HCT116 (cell line): ENCODE data around the gene ZFYVE16. TPM values are rescaled to one million over a fixed set of nuclear protein-coding genes. Genes with fewer than 3 reads are reported as not detected.

ENCODE experiments used
- ATAC-seq: fragments of 200-7000 bp; cut with Tn5 transposase; 2 replicates; pipeline ENCODE4 v1.9.1; 2020; ENCODE audit warnings: mild to moderate bottlenecking, moderate library complexity
- BruUV-seq: library from RNA; stranded (reverse); fragments of 400-500 nt; replicated peaks from 2 replicates; lab custom pipeline; 2021; lab: Mats Ljungman, UMichigan
- CTCF ChIA-PET: fragments of 300-600 bp; sonication (Branson Sonifier 250); formaldehyde crosslinking; loops from one replicate; lab custom pipeline; 2021; ENCODE audit warnings: antibody characterized with exemption; lab: Charles Lee
- POLR2A ChIA-PET: fragments of 300-600, 350-600 bp; sonication (Branson Sonifier 250); formaldehyde crosslinking; loops from one replicate; lab custom pipeline; 2021; ENCODE audit warnings: antibody characterized with exemption; lab: Charles Lee
- RAD21 ChIA-PET, 2 experiments: fragments of 300-600 bp; sonication (Branson Sonifier 250); formaldehyde crosslinking; loops; one replicate each; lab custom pipeline; 2023; ENCODE audit warnings: low total read pairs in 2 of 2; ENCODE audit not compliant: uncharacterized antibody in 2 of 2, unreplicated experiment in 2 of 2, low non-redundant PET in 1 of 2; lab: Charles Lee
- DNase-seq: peaks from one replicate; pipeline ENCODE4 v3.0.0-alpha.2; 2010; ENCODE audit warnings: low read depth, low spot score
- H2AFZ ChIP-seq: fragments of 200-600 bp; shearing (Covaris generic), sonication (generic); 2 replicates; pipeline ENCODE4 v1.6.1; 2017; ENCODE audit warnings: low read depth, mixed run types, mixed read lengths, antibody characterized with exemption, low read length; ENCODE audit not compliant: poor library complexity, severe bottlenecking
- H3K27ac ChIP-seq: 2 replicates; pipeline ENCODE4 v1.5.1; 2012; ENCODE audit warnings: low read depth, low read length
- H3K27me3 ChIP-seq: fragments of 200-600 bp; sonication (generic); 2 replicates; pipeline ENCODE4 v1.6.1; 2016; ENCODE audit warnings: mixed run types, low read length, mixed read lengths; ENCODE audit not compliant: insufficient read depth
- H3K36me3 ChIP-seq, 2 experiments: fragments of 200-500 bp in 1 of 2; fragments of 200-600 bp in 1 of 2; sonication (Bioruptor generic) in 1 of 2; sonication (generic) in 1 of 2; 2 replicates each; pipeline versions ENCODE4 v1.5.1 to v1.6.1; 2014 to 2016; ENCODE audit warnings: low read length in 2 of 2, inconsistent platforms in 1 of 2, mixed read lengths in 1 of 2, mixed run types in 1 of 2; ENCODE audit not compliant: insufficient read depth in 2 of 2, control insufficient read depth in 1 of 2
- H3K4me1 ChIP-seq, 2 experiments: fragments of 200-600 bp in 1 of 2; sonication (generic) in 1 of 2; 2 replicates each; pipeline versions ENCODE4 v1.5.1 to v1.6.1; 2012 to 2017; ENCODE audit warnings: low read length in 2 of 2, inconsistent platforms in 1 of 2, mild to moderate bottlenecking in 1 of 2, mixed read lengths in 1 of 2, mixed run types in 1 of 2, moderate library complexity in 1 of 2; ENCODE audit not compliant: insufficient read depth in 2 of 2, control insufficient read depth in 1 of 2
- H3K4me2 ChIP-seq: fragments of 200-600 bp; sonication (generic); 2 replicates; pipeline ENCODE4 v1.6.1; 2017; ENCODE audit warnings: mixed run types, low read length, mixed read lengths
- H3K4me3 ChIP-seq, 2 experiments: fragments of 200-600 bp in 1 of 2; sonication (generic) in 1 of 2; replicated peaks in 1 of 2; 2 replicates each; pipeline ENCODE4 v1.5.1; 2011 to 2016; ENCODE audit warnings: low read length in 2 of 2, control low read depth in 1 of 2, low read depth in 1 of 2, mild to moderate bottlenecking in 1 of 2, mixed read lengths in 1 of 2, mixed run types in 1 of 2
- H3K79me2 ChIP-seq: fragments of 200-600 bp; sonication (generic); 2 replicates; pipeline ENCODE4 v1.6.1; 2017; ENCODE audit warnings: mild to moderate bottlenecking, mixed run types, low read length, moderate library complexity, mixed read lengths; ENCODE audit not compliant: insufficient read depth
- H3K9ac ChIP-seq: fragments of 200-600 bp; sonication (generic); 2 replicates; pipeline ENCODE4 v1.6.1; 2016; ENCODE audit warnings: low read length, mixed read lengths
- H3K9me2 ChIP-seq: fragments of 200-600 bp; sonication (generic), shearing (Covaris generic); 2 replicates; pipeline ENCODE4 v1.6.1; 2017; ENCODE audit warnings: mixed run types, mild to moderate bottlenecking, moderate library complexity; ENCODE audit not compliant: insufficient read depth
- H3K9me3 ChIP-seq, 2 experiments: fragments of 200-500 bp in 1 of 2; fragments of 200-600 bp in 1 of 2; sonication (Bioruptor generic) in 1 of 2; sonication (generic) in 1 of 2; 2 replicates each; pipeline ENCODE4 v1.6.1; 2014 to 2017; ENCODE audit warnings: low read length in 2 of 2, mixed read lengths in 2 of 2, inconsistent platforms in 1 of 2, low read depth in 1 of 2, mild to moderate bottlenecking in 1 of 2, mixed run types in 1 of 2, moderate library complexity in 1 of 2; ENCODE audit not compliant: control insufficient read depth in 1 of 2, insufficient read depth in 1 of 2
- H4K20me1 ChIP-seq: fragments of 200-600 bp; sonication (generic), shearing (Covaris generic); 2 replicates; pipeline ENCODE4 v1.6.1; 2017; ENCODE audit warnings: mixed run types, mild to moderate bottlenecking, moderate library complexity; ENCODE audit not compliant: insufficient read depth
- EGR1 ChIP-seq: IDR thresholded peaks from 2 replicates; pipeline ENCODE4 v1.6.1; 2012; ENCODE audit warnings: low read depth
- ELF1 ChIP-seq: IDR thresholded peaks from 2 replicates; pipeline ENCODE4 v1.6.1; 2012; ENCODE audit warnings: low read depth, borderline replicate concordance
- EZH2 ChIP-seq: fragments of 200-600 bp; sonication (generic); IDR thresholded peaks from 2 replicates; pipeline ENCODE4 v1.6.1; 2017; ENCODE audit warnings: antibody characterized with exemption, mixed run types
- EZH2phosphoT487 ChIP-seq: fragments of 200-600 bp; IDR thresholded peaks from 2 replicates; pipeline ENCODE4 v1.6.1; 2018; ENCODE audit warnings: antibody characterized with exemption, borderline replicate concordance
- FOSL1 ChIP-seq: IDR thresholded peaks from 2 replicates; pipeline ENCODE4 v1.6.1; 2012; ENCODE audit warnings: low read depth
- POLR2AphosphoS5 ChIP-seq: IDR thresholded peaks from 2 replicates; pipeline ENCODE4 v1.6.1; 2011; ENCODE audit warnings: mild to moderate bottlenecking, low read depth, low read length, moderate library complexity
- RAD21 ChIP-seq: IDR thresholded peaks from 2 replicates; pipeline ENCODE4 v1.6.1; 2012; ENCODE audit warnings: low read depth, mild to moderate bottlenecking
- SP1 ChIP-seq: IDR thresholded peaks from 2 replicates; pipeline ENCODE4 v1.6.1; 2012; ENCODE audit warnings: low read depth
- SRF ChIP-seq: IDR thresholded peaks from 2 replicates; pipeline ENCODE4 v1.6.1; 2012; ENCODE audit warnings: low read depth
- TCF7L2 ChIP-seq: IDR thresholded peaks from 2 replicates; pipeline ENCODE4 v1.7.0; 2011; ENCODE audit warnings: borderline replicate concordance, inconsistent platforms; ENCODE audit not compliant: insufficient read depth, insufficient read length; ENCODE audit errors: extremely low read depth
- ZFX ChIP-seq: fragments of 450-650 bp; IDR thresholded peaks from 2 replicates; pipeline ENCODE4 v1.6.1; 2017
- ZNF274 ChIP-seq: fragments of 200-500 bp; sonication (Bioruptor generic); IDR thresholded peaks from 2 replicates; pipeline ENCODE4 v1.6.1; 2014; ENCODE audit warnings: mild to moderate bottlenecking, low read depth, low read length, inconsistent platforms
- intact Hi-C: fragments of 100-400 bp; cut with micrococcal nuclease; formaldehyde crosslinking; loops from 2 replicates; pipeline ENCODE4 v1.10.0; 2022
- total RNA-seq: library from RNA; stranded (reverse); gene quantifications from one replicate; pipeline ENCODE4 v1.2.1, GENCODE V29; 2021; ENCODE audit not compliant: unreplicated experiment
- TF ChIP-seq, protein P1 (sequence below): IDR thresholded peaks from 2 replicates; pipeline ENCODE4 v1.6.1; 2011; ENCODE audit warnings: mild to moderate bottlenecking, low read length, moderate library complexity; ENCODE audit not compliant: insufficient replicate concordance; ENCODE audit errors: extremely low read depth
- TF ChIP-seq, protein P2 (sequence below): IDR thresholded peaks from 2 replicates; pipeline ENCODE4 v1.6.1; 2012; ENCODE audit warnings: low read depth
- TF ChIP-seq, protein P3 (sequence below): IDR thresholded peaks from 2 replicates; pipeline ENCODE4 v1.6.1; 2012
- TF ChIP-seq, protein P4 (sequence below): IDR thresholded peaks from 2 replicates; pipeline ENCODE4 v1.6.1; 2012

The ZFYVE16 gene
- total RNA-seq, 1 experiment from 2014 or later: 24.2 TPM

DNA sequence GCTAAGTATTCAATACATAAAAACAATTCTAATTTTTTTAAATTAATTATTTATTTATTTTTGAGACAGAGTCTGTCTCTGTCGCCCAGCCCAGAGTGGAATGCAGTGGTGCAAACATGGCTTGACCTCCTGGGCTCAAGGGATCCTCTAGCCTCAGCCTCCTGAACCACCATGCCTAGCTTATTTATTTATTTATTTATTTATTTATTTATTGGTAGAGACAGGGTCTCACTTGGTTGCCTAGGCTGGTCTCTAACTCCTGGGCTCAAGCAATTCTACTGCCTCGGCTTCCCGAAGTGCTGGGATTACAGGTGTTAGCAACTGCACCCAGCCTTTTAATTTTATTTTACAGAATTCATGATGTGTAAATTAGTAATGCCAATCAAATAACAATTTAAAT is 33.7 kb upstream of the ZFYVE16 start:
- RAD21 ChIA-PET: no interaction called here
- Histone ChIP-seq H3K27me3 (no peaks in the 10 kb centered on the region), H3K27ac (no peak overlapping the region), H3K36me3 (no peaks in the 10 kb centered on the region), H3K79me2 (no peaks in the 10 kb centered on the region), H3K9me3 (no peaks in the 10 kb centered on the region), H3K9me2 (no peaks in the 10 kb centered on the region), H2AFZ (no peak overlapping the region), H3K4me2 (no peak overlapping the region), H3K9ac (no peak overlapping the region), H3K4me3 (no peak overlapping the region), H3K4me1 (no peaks in the 10 kb centered on the region), H4K20me1 (no peaks in the 10 kb centered on the region)
- ATAC-seq (no peak), DNase-seq (no peak)
- BruUV-seq: no TSS peak
- CTCF ChIA-PET: no interaction called here
- POLR2A ChIA-PET: no interaction called here
- intact Hi-C loops: no loop called here
- TF ChIP-seq SP1: no peak
- no peak for TF ChIP-seq SRF
- TF ChIP-seq EGR1: no peak
- TF ChIP-seq ZFX: no peak
- no peak for TF ChIP-seq RAD21
- TF ChIP-seq, protein P1, sequence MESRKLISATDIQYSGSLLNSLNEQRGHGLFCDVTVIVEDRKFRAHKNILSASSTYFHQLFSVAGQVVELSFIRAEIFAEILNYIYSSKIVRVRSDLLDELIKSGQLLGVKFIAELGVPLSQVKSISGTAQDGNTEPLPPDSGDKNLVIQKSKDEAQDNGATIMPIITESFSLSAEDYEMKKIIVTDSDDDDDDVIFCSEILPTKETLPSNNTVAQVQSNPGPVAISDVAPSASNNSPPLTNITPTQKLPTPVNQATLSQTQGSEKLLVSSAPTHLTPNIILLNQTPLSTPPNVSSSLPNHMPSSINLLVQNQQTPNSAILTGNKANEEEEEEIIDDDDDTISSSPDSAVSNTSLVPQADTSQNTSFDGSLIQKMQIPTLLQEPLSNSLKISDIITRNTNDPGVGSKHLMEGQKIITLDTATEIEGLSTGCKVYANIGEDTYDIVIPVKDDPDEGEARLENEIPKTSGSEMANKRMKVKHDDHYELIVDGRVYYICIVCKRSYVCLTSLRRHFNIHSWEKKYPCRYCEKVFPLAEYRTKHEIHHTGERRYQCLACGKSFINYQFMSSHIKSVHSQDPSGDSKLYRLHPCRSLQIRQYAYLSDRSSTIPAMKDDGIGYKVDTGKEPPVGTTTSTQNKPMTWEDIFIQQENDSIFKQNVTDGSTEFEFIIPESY: no peak
- no peak for TF ChIP-seq FOSL1
- TF ChIP-seq, protein P2, sequence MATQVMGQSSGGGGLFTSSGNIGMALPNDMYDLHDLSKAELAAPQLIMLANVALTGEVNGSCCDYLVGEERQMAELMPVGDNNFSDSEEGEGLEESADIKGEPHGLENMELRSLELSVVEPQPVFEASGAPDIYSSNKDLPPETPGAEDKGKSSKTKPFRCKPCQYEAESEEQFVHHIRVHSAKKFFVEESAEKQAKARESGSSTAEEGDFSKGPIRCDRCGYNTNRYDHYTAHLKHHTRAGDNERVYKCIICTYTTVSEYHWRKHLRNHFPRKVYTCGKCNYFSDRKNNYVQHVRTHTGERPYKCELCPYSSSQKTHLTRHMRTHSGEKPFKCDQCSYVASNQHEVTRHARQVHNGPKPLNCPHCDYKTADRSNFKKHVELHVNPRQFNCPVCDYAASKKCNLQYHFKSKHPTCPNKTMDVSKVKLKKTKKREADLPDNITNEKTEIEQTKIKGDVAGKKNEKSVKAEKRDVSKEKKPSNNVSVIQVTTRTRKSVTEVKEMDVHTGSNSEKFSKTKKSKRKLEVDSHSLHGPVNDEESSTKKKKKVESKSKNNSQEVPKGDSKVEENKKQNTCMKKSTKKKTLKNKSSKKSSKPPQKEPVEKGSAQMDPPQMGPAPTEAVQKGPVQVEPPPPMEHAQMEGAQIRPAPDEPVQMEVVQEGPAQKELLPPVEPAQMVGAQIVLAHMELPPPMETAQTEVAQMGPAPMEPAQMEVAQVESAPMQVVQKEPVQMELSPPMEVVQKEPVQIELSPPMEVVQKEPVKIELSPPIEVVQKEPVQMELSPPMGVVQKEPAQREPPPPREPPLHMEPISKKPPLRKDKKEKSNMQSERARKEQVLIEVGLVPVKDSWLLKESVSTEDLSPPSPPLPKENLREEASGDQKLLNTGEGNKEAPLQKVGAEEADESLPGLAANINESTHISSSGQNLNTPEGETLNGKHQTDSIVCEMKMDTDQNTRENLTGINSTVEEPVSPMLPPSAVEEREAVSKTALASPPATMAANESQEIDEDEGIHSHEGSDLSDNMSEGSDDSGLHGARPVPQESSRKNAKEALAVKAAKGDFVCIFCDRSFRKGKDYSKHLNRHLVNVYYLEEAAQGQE: no peak
- no peak for TF ChIP-seq TCF7L2
- TF ChIP-seq, protein P3, sequence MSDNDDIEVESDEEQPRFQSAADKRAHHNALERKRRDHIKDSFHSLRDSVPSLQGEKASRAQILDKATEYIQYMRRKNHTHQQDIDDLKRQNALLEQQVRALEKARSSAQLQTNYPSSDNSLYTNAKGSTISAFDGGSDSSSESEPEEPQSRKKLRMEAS: no peak
- no peak for TF ChIP-seq ELF1
- no peak for TF ChIP-seq EZH2phosphoT487
- no peak for TF ChIP-seq POLR2AphosphoS5
- TF ChIP-seq, protein P4, sequence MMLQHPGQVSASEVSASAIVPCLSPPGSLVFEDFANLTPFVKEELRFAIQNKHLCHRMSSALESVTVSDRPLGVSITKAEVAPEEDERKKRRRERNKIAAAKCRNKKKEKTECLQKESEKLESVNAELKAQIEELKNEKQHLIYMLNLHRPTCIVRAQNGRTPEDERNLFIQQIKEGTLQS: no peak
- TF ChIP-seq EZH2: no peak
- no peak for TF ChIP-seq ZNF274
